Type B pancreatic cell (in vitro differentiated cells): ENCODE measurements around the gene DNAJB5. TPM values are rescaled to one million over a fixed set of nuclear protein-coding genes. Genes with fewer than 3 reads are reported as not detected.
"Not testable (repeated sequence)": the region's sequence is repeated elsewhere in the genome, so short reads cannot be mapped to it uniquely, and the experiment has no call there.

Experiments
- DNase-seq: peaks from one replicate; pipeline ENCODE4 v3.0.0; 2021; ENCODE audit warnings: mixed read lengths; ENCODE audit not compliant: unreplicated experiment; ENCODE audit errors: extremely low spot score
- H3K27ac Mint-ChIP-seq: 2 replicates; pipeline ENCODE4 v1.8.0; 2021; ENCODE audit warnings: mild to moderate bottlenecking, mixed read lengths
- H3K27me3 Mint-ChIP-seq: 2 replicates; pipeline ENCODE4 v1.8.0; 2021; ENCODE audit warnings: mixed read lengths
- H3K36me3 Mint-ChIP-seq: 2 replicates; pipeline ENCODE4 v1.8.0; 2021; ENCODE audit warnings: mixed read lengths
- H3K4me1 Mint-ChIP-seq: one replicate; pipeline ENCODE4 v1.8.0; 2021; ENCODE audit warnings: mixed read lengths; ENCODE audit not compliant: unreplicated experiment
- H3K4me3 Mint-ChIP-seq: 2 replicates; pipeline ENCODE4 v1.8.0; 2021; ENCODE audit warnings: mild to moderate bottlenecking, mixed read lengths
- H3K9me3 Mint-ChIP-seq: 2 replicates; pipeline ENCODE4 v1.8.0; 2021; ENCODE audit warnings: mixed read lengths
- long read RNA-seq: library from polyadenylated mRNA; unstranded; transcript quantifications from one replicate; pipeline ENCODE4 v2.0.0, GENCODE V29; 2020
- total RNA-seq: library from RNA; stranded (reverse); gene quantifications from 2 replicates; pipeline ENCODE4 v1.2.1, GENCODE V29; 2021; ENCODE audit warnings: low replicate concordance
- TF ChIP-seq, protein P1 (sequence below): fragments of 200-600 bp; sonication (generic); conservative IDR thresholded peaks from 2 replicates; pipeline ENCODE4 v1.5.0; 2021; ENCODE audit warnings: antibody characterized with exemption, mild to moderate bottlenecking

Gene DNAJB5
- total RNA-seq: 4.8 and 12.2 TPM in 2 replicates
- long read RNA-seq: 0 reads

- TF ChIP-seq, protein P1, sequence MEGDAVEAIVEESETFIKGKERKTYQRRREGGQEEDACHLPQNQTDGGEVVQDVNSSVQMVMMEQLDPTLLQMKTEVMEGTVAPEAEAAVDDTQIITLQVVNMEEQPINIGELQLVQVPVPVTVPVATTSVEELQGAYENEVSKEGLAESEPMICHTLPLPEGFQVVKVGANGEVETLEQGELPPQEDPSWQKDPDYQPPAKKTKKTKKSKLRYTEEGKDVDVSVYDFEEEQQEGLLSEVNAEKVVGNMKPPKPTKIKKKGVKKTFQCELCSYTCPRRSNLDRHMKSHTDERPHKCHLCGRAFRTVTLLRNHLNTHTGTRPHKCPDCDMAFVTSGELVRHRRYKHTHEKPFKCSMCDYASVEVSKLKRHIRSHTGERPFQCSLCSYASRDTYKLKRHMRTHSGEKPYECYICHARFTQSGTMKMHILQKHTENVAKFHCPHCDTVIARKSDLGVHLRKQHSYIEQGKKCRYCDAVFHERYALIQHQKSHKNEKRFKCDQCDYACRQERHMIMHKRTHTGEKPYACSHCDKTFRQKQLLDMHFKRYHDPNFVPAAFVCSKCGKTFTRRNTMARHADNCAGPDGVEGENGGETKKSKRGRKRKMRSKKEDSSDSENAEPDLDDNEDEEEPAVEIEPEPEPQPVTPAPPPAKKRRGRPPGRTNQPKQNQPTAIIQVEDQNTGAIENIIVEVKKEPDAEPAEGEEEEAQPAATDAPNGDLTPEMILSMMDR: no peak
- peaks cover 30% of the 10 kb centered on the region for H3K4me1 Mint-ChIP-seq
- peaks cover 18% of the 10 kb centered on the region for H3K27me3 Mint-ChIP-seq
- H3K27ac Mint-ChIP-seq: peak within 1 kb of the TSS; percentile 89
- H3K9me3 Mint-ChIP-seq: no peaks in the 10 kb centered on the region
- H3K4me3 Mint-ChIP-seq: peak within 1 kb of the TSS; percentile 98
- peak; percentile 98 for DNase-seq
- peaks cover 2% of the 10 kb centered on the region for H3K36me3 Mint-ChIP-seq
These were observed at the start of gene DNAJB5 for GRCh38 chr9:34989003-34989945. Gene DNAJB5, plus strand, starts transcription at chr9:34989745. Its CDS starts 886 bp downstream, at chr9:34990631.

DNA sequence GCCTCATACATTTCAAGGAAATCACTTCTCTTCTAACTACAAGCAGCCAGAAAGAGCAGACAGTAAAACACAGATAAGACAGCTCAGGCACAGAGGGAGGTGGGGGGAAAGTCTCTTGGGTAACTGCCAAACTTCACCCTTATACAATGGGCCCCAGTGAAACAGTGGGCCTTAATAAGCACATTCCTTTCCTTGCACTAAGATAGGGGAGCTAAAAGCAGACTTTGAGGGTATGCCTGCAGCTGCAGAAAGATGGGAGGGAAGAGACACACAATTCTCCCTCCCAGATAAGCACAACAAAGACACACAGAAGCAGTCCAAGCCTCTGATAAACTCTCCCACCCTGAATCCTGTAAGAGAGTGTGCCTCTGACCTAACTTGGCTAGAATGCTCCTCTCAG, 49.6 kb upstream of the DNAJB5 start:
- not testable (repeated sequence) for H3K4me3 Mint-ChIP-seq, H3K4me1 Mint-ChIP-seq, DNase-seq, H3K9me3 Mint-ChIP-seq, H3K36me3 Mint-ChIP-seq, H3K27ac Mint-ChIP-seq
- H3K27me3 Mint-ChIP-seq: peaks cover 30% of the 10 kb centered on the region

GRCh38 chr9:34948451-34948850, 41.1 kb upstream of the DNAJB5 start:
- Mint-ChIP-seq H3K36me3 (no peaks in the 10 kb centered on the region), H3K27ac (no peak overlapping the region), H3K4me1 (no peaks in the 10 kb centered on the region), H3K9me3 (peaks cover 6% of the 10 kb centered on the region), H3K4me3 (no peak overlapping the region), H3K27me3 (peaks cover 60% of the 10 kb centered on the region)
- TF ChIP-seq, protein P1: no peak
- DNase-seq: no peak

DNA sequence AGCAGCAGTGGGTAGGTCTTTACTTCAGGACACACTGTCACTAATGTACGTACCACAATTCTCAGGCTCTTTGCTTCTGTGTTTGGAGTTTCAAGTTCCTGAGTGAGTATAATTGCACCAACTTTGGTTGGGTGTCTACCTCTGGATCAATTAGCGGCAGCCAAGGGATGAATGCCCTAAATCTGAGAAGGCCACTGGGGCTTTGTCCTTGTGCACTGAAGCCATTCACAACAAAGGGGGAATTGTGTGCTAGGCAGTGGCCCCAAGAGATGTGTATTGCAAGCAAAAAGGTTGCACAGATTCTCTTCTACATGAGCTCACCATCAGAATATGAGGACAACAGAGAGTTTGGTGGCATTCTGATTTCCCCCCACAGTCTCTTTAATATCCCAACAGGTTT, 35.3 kb upstream of the DNAJB5 start:
- Mint-ChIP-seq H3K36me3 (no peaks in the 10 kb centered on the region), H3K9me3 (peaks cover 6% of the 10 kb centered on the region), H3K27ac (no peak overlapping the region), H3K27me3 (peaks cover 84% of the 10 kb centered on the region), H3K4me3 (no peak overlapping the region), H3K4me1 (no peaks in the 10 kb centered on the region)
- no peak for DNase-seq
- TF ChIP-seq, protein P1: no peak

GRCh38 chr9:34956066-34956465, 33.5 kb upstream of the DNAJB5 start:
- H3K9me3 Mint-ChIP-seq, H3K4me1 Mint-ChIP-seq, H3K4me3 Mint-ChIP-seq, H3K36me3 Mint-ChIP-seq, DNase-seq, H3K27ac Mint-ChIP-seq: not testable (repeated sequence)
- peaks cover 91% of the 10 kb centered on the region for H3K27me3 Mint-ChIP-seq

GRCh38 chr9:34956648-34957047, 32.9 kb upstream of the DNAJB5 start:
- H3K9me3 Mint-ChIP-seq: peaks cover 4% of the 10 kb centered on the region
- H3K27me3 Mint-ChIP-seq: peaks cover 91% of the 10 kb centered on the region
- no peak for DNase-seq
- no peaks in the 10 kb centered on the region for H3K4me1 Mint-ChIP-seq
- TF ChIP-seq, protein P1: no peak
- H3K4me3 Mint-ChIP-seq: peak overlapping the region; percentile 82
- H3K27ac Mint-ChIP-seq: no peak overlapping the region
- no peaks in the 10 kb centered on the region for H3K36me3 Mint-ChIP-seq
